Ammon's horn (tissue), 1 donor: ENCODE data around the gene APBB1IP.

Experiments
- DNase-seq: peaks from one replicate; pipeline ENCODE4 v3.0.0-alpha.2; 2016; ENCODE audit warnings: low spot score

The APBB1IP gene

GRCh38 chr10:26507441-26507840 lies 69.3 kb downstream of the APBB1IP start:
- DNase-seq: no peak

- DNase-seq: no peak
Measured at GRCh38 chr10:26508016-26508415, 69.9 kb downstream of the APBB1IP start.

GRCh38 chr10:26509307-26509706 lies 71.2 kb downstream of the APBB1IP start:
- no peak for DNase-seq

GRCh38 chr10:26513101-26513500 lies 75.0 kb downstream of the APBB1IP start:
- no peak for DNase-seq

GRCh38 chr10:26516540-26517101 lies 78.5 kb downstream of the APBB1IP start:
- DNase-seq: no peak

GRCh38 chr10:26517141-26517867 lies 79.2 kb downstream of the APBB1IP start:
- no peak for DNase-seq

GRCh38 chr10:26519803-26520202 lies 81.7 kb downstream of the APBB1IP start:
- no peak for DNase-seq

GRCh38 chr10:26520575-26520974 lies 82.4 kb downstream of the APBB1IP start:
- DNase-seq: no peak

- DNase-seq: no peak
Measured at GRCh38 chr10:26524161-26524896, 86.2 kb downstream of the APBB1IP start.

GRCh38 chr10:26525586-26525985 lies 87.4 kb downstream of the APBB1IP start:
- no peak for DNase-seq

GRCh38 chr10:26527018-26527417 lies 88.9 kb downstream of the APBB1IP start:
- no peak for DNase-seq

- no peak for DNase-seq
Measured at GRCh38 chr10:26528048-26528447, 89.9 kb downstream of the APBB1IP start.

GRCh38 chr10:26528715-26529393 lies 90.7 kb downstream of the APBB1IP start:
- peak; percentile 5 for DNase-seq

- no peak for DNase-seq
Measured at GRCh38 chr10:26534384-26534783, 96.2 kb downstream of the APBB1IP start.

GRCh38 chr10:26540601-26541000 lies 102.5 kb downstream of the APBB1IP start:
- DNase-seq: peak; percentile 20

GRCh38 chr10:26543567-26544306 lies 105.6 kb downstream of the APBB1IP start:
- no peak for DNase-seq

GRCh38 chr10:26544932-26545331 lies 106.8 kb downstream of the APBB1IP start:
- DNase-seq: no peak

GRCh38 chr10:26550774-26551526 lies 112.8 kb downstream of the APBB1IP start:
- no peak for DNase-seq

- no peak for DNase-seq
Measured at GRCh38 chr10:26554246-26554645, 116.1 kb downstream of the APBB1IP start.

GRCh38 chr10:26555719-26556368 lies 117.7 kb downstream of the APBB1IP start:
- peak; percentile 22 for DNase-seq
